ENCODE data around the gene CLCNKB. TPM values are rescaled to one million over a fixed set of nuclear protein-coding genes. Genes with fewer than 3 reads are reported as not detected.

CLCNKB gene
- total and polyA plus RNA-seq, 2 of the 13 experiments (the other 11 are each of a cell fraction or from before 2014, with no cell fraction given) = 0.04 TPM; not detected in 1

DNA sequence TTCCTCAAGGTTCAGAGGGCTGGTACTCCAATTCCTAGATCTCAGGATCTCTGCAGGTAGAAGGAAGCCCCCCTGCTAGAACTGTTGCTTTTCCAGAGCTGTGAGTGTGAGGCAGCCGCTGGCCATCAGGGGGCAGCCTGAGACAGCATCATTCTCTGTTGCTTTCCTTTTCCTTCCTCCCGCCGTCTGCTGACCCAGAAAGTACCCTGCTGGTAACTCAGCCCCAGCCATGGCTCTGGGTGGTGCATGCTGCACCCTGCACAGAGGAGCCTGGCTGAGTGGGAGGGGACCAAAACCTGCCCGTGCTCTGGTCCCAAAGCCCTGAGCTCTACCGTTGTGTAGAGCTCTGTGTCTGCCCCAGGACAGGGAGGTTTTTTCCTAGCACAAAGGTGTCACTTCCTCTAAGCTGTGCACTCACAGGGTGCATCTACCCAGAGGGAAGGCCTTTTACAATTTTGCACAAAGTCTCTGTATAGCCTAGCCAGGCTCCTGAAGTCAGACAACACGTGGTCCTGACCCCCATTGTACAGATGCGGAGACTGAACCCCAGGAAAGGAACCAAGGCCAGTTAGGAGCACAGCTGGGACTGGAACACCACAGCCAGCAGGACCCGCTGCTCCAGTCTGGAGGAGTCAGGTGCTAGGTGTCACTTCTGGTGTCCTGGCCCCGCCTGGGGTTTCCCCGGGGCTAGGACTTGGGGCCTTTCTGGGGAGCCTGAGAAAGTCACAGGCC lies 35.5 kb downstream of the CLCNKB start (continued):
- TF ChIP-seq CREM (IDR thresholded peaks at IDR 0.05) (no peak), CREM (CRISPR knock-in tag; IDR thresholded peaks at IDR 0.05) (no peak), ZNF282 (IDR thresholded peaks at IDR 0.05; ENCODE audit: partially characterized antibody) (no peak), ZNF326 (CRISPR knock-in tag; IDR thresholded peaks at IDR 0.05; ENCODE audit: borderline replicate concordance) (no peak), SCMH1 (CRISPR knock-in tag; IDR thresholded peaks at IDR 0.05; ENCODE audit: borderline replicate concordance) (no peak), ZNF746 (CRISPR knock-in tag; IDR thresholded peaks at IDR 0.05) (no peak), KLF12 (CRISPR knock-in tag; IDR thresholded peaks at IDR 0.05; ENCODE audit: borderline replicate concordance) (no peak), ZSCAN25 (CRISPR knock-in tag; IDR thresholded peaks at IDR 0.05) (peak; percentile 42; the same call in 1 of the 2 replicates)
- TF ChIP-seq, protein P1, sequence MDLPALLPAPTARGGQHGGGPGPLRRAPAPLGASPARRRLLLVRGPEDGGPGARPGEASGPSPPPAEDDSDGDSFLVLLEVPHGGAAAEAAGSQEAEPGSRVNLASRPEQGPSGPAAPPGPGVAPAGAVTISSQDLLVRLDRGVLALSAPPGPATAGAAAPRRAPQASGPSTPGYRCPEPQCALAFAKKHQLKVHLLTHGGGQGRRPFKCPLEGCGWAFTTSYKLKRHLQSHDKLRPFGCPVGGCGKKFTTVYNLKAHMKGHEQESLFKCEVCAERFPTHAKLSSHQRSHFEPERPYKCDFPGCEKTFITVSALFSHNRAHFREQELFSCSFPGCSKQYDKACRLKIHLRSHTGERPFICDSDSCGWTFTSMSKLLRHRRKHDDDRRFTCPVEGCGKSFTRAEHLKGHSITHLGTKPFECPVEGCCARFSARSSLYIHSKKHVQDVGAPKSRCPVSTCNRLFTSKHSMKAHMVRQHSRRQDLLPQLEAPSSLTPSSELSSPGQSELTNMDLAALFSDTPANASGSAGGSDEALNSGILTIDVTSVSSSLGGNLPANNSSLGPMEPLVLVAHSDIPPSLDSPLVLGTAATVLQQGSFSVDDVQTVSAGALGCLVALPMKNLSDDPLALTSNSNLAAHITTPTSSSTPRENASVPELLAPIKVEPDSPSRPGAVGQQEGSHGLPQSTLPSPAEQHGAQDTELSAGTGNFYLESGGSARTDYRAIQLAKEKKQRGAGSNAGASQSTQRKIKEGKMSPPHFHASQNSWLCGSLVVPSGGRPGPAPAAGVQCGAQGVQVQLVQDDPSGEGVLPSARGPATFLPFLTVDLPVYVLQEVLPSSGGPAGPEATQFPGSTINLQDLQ (CRISPR knock-in tag; IDR thresholded peaks at IDR 0.05) = no peak
- TF ChIP-seq, protein P2, sequence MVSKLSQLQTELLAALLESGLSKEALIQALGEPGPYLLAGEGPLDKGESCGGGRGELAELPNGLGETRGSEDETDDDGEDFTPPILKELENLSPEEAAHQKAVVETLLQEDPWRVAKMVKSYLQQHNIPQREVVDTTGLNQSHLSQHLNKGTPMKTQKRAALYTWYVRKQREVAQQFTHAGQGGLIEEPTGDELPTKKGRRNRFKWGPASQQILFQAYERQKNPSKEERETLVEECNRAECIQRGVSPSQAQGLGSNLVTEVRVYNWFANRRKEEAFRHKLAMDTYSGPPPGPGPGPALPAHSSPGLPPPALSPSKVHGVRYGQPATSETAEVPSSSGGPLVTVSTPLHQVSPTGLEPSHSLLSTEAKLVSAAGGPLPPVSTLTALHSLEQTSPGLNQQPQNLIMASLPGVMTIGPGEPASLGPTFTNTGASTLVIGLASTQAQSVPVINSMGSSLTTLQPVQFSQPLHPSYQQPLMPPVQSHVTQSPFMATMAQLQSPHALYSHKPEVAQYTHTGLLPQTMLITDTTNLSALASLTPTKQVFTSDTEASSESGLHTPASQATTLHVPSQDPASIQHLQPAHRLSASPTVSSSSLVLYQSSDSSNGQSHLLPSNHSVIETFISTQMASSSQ (IDR thresholded peaks at IDR 0.05; ENCODE audit: low read depth) = no peak
- TF ChIP-seq, protein P2 (CRISPR knock-in tag; IDR thresholded peaks at IDR 0.05; ENCODE audit: borderline replicate concordance) = no peak
- TF ChIP-seq, protein P3, sequence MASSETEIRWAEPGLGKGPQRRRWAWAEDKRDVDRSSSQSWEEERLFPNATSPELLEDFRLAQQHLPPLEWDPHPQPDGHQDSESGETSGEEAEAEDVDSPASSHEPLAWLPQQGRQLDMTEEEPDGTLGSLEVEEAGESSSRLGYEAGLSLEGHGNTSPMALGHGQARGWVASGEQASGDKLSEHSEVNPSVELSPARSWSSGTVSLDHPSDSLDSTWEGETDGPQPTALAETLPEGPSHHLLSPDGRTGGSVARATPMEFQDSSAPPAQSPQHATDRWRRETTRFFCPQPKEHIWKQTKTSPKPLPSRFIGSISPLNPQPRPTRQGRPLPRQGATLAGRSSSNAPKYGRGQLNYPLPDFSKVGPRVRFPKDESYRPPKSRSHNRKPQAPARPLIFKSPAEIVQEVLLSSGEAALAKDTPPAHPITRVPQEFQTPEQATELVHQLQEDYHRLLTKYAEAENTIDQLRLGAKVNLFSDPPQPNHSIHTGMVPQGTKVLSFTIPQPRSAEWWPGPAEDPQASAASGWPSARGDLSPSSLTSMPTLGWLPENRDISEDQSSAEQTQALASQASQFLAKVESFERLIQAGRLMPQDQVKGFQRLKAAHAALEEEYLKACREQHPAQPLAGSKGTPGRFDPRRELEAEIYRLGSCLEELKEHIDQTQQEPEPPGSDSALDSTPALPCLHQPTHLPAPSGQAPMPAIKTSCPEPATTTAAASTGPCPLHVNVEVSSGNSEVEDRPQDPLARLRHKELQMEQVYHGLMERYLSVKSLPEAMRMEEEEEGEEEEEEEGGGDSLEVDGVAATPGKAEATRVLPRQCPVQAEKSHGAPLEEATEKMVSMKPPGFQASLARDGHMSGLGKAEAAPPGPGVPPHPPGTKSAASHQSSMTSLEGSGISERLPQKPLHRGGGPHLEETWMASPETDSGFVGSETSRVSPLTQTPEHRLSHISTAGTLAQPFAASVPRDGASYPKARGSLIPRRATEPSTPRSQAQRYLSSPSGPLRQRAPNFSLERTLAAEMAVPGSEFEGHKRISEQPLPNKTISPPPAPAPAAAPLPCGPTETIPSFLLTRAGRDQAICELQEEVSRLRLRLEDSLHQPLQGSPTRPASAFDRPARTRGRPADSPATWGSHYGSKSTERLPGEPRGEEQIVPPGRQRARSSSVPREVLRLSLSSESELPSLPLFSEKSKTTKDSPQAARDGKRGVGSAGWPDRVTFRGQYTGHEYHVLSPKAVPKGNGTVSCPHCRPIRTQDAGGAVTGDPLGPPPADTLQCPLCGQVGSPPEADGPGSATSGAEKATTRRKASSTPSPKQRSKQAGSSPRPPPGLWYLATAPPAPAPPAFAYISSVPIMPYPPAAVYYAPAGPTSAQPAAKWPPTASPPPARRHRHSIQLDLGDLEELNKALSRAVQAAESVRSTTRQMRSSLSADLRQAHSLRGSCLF (CRISPR knock-in tag; IDR thresholded peaks at IDR 0.05; ENCODE audit: borderline replicate concordance) = no peak
- TF ChIP-seq, protein P4, sequence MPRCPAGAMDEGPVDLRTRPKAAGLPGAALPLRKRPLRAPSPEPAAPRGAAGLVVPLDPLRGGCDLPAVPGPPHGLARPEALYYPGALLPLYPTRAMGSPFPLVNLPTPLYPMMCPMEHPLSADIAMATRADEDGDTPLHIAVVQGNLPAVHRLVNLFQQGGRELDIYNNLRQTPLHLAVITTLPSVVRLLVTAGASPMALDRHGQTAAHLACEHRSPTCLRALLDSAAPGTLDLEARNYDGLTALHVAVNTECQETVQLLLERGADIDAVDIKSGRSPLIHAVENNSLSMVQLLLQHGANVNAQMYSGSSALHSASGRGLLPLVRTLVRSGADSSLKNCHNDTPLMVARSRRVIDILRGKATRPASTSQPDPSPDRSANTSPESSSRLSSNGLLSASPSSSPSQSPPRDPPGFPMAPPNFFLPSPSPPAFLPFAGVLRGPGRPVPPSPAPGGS (CRISPR knock-in tag; IDR thresholded peaks at IDR 0.05) = peak; percentile 22; the same call in 1 of the 2 replicates
- TF ChIP-seq, protein P5, sequence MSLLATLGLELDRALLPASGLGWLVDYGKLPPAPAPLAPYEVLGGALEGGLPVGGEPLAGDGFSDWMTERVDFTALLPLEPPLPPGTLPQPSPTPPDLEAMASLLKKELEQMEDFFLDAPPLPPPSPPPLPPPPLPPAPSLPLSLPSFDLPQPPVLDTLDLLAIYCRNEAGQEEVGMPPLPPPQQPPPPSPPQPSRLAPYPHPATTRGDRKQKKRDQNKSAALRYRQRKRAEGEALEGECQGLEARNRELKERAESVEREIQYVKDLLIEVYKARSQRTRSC (CRISPR knock-in tag; IDR thresholded peaks at IDR 0.05; ENCODE audit: low read depth) = no peak

Data from HepG2 (cell line).